Heart left ventricle (tissue), 16 donors: ENCODE results near the gene ASIC2. TPM values are rescaled to one million over a fixed set of nuclear protein-coding genes. Genes with fewer than 3 reads are reported as not detected.

Experiments used
- ATAC-seq, 4 donors: fragments of 200-7000 bp; cut with Tn5 transposase; one replicate each; pipeline ENCODE4 v1.9.1; 2020 to 2022; ENCODE audit warnings: moderate library complexity in 4 of 4, mild to moderate bottlenecking in 3 of 4, moderate number of reproducible peaks in 1 of 4
- DNase-seq, 5 donors: peaks; one replicate each; pipeline ENCODE4 v3.0.0-alpha.2; 2020
- H3K27ac ChIP-seq, 12 donors: fragments of 200-600 bp; sonication (generic) in 4 of 12; one replicate each; pipeline versions ENCODE4 v1.5.0 to v1.8.0; 2016 to 2022; ENCODE audit warnings: mild to moderate bottlenecking in 2 of 12
- H3K27me3 ChIP-seq, 9 donors: fragments of 200-600 bp; sonication (generic) in 2 of 9; one replicate each; pipeline versions ENCODE4 v1.5.1 to v1.8.0; 2016 to 2022; ENCODE audit warnings: mild to moderate bottlenecking in 3 of 9
- H3K36me3 ChIP-seq, 9 donors: fragments of 200-600 bp; sonication (generic) in 2 of 9; one replicate each; pipeline versions ENCODE4 v1.5.0 to v1.8.0; 2018 to 2022; ENCODE audit warnings: mild to moderate bottlenecking in 2 of 9
- H3K4me1 ChIP-seq, 12 donors: fragments of 200-600 bp; sonication (generic) in 4 of 12; one replicate each; pipeline versions ENCODE4 v1.5.0 to v1.8.0; 2016 to 2022; ENCODE audit warnings: mild to moderate bottlenecking in 3 of 12
- H3K4me3 ChIP-seq, 12 donors: fragments of 200-600 bp; sonication (generic) in 4 of 12; one replicate each; pipeline versions ENCODE4 v1.5.0 to v1.8.0; 2017 to 2022; ENCODE audit warnings: mild to moderate bottlenecking in 9 of 12, moderate library complexity in 4 of 12
- H3K9me3 ChIP-seq, 12 donors: fragments of 200-600 bp; sonication (generic) in 4 of 12; one replicate each; pipeline versions ENCODE4 v1.5.0 to v1.8.0; 2016 to 2022; ENCODE audit warnings: mild to moderate bottlenecking in 1 of 12
- CTCF ChIP-seq, 12 donors: fragments of 200-600 bp; sonication (generic) in 4 of 12; IDR thresholded peaks; one replicate each; pipeline versions ENCODE4 v1.5.0 to v1.8.0; 2018 to 2022; ENCODE audit warnings: antibody characterized with exemption in 12 of 12, mild to moderate bottlenecking in 5 of 12
- POLR2A ChIP-seq, 2 donors: fragments of 450-650 bp; IDR thresholded peaks; one replicate each; pipeline ENCODE4 v1.6.1; 2017; ENCODE audit warnings: antibody characterized with exemption in 2 of 2, mild to moderate bottlenecking in 2 of 2, moderate library complexity in 2 of 2
- WGBS, 4 donors: extraction: QIAGEN DNeasy Blood & Tissue Kit in 2 of 4; methylation state at CpG; one replicate each; pipeline versions ENCODE4 v1.1.5 to v1.1.7; 2013 to 2018; 5-methylcytosine and 5-hydroxymethylcytosine counted together
- intact Hi-C, 10 donors: fragments of 100-400 bp; cut with DNase I; formaldehyde crosslinking; loops; one replicate each; pipeline versions ENCODE4 v1.11.1 to v1.14.2; 2022
- polyA plus RNA-seq, 2 donors: library from polyadenylated mRNA; stranded (reverse); fragments of 200-250 nt; gene quantifications; one replicate each; pipeline ENCODE4 v1.2.3, GENCODE V29; 2013
- total RNA-seq, 9 donors: library from RNA; depleted of rRNA in 2 of 9; stranded (reverse); fragments of >200 nt in 2 of 9; fragmentation: NEBNext Ultra II Directional in 3 of 9; extraction: Animal tissue kit (Norgen Biotek cat#: 25700) in 3 of 9; gene quantifications; one replicate each; pipeline versions ENCODE4 v1.1.0 to v1.2.4, GENCODE V29; 2016 to 2023
- donor health status: ischemic (EF 13 %, LVEDD 7.1; RV severe dilation, severe dysfunction).
- donor health status: healthy with polysubstance abuse.
- donor health status: DM: no; HTN: yes; CAD: no.
- donor health status: DM: no; HTN: no; CAD: no.
- donor health status: ischemic (EF 25% LVEDD 6.9; RV normal size, moderate dysfunction).
- donor health status: ischemic (EF 25% LVEDD 5.7; RV mildly dilated, moderate dysfunction).
- donor health status: healthy.
- donor health status: DM: yes; HTN: yes; CAD: no.
- donor health status: ischemic (EF 35%, LVEDD 5.7; RV mildly dilated, moderate dysfunction).
- donor health status: nonischemic (EF 11% LVEDD 7.7; RV severe dilation, severe dysfunction).
- donor health status: DM: yes; HTN: yes; CAD: no.
- donor health status: PGD.
- donor health status: ischemic (EF 29% LVEDD 5.4; RV normal size, mild dysfunction).
- donor health status: nonischemic (EF 23%, LVEDD 6.1; RV moderate dilation, normal function).

The ASIC2 gene
- total and polyA plus RNA-seq, 11 donors = 1.1 TPM; not detected in 10

GRCh38 chr17:33322063-33322462 is 29.0 kb upstream of the ASIC2 start:
- no peak for TF ChIP-seq CTCF (IDR thresholded peaks at IDR 0.05)
- TF ChIP-seq POLR2A (IDR thresholded peaks at IDR 0.05) = no peak
- peaks cover 0 to 28% (median 6%) of the 10 kb centered on the region in 9 donors for H3K27me3 ChIP-seq
- ATAC-seq (no peak), DNase-seq (no peak)
- intact Hi-C loops = loop anchor here in 1 of 10 donors (10.0 kb wide), 1 partner anchor 217 kb away; no protein-coding TSS in a partner anchor
- no peak overlapping the region for H3K27ac ChIP-seq
- H3K4me1 ChIP-seq = no peaks in the 10 kb centered on the region
- H3K4me3 ChIP-seq = no peak overlapping the region
- WGBS, 4 donors = 55 to 69% (median 61%) methylated on average over 6 of the region's 6 CpGs
- H3K9me3 ChIP-seq = no peaks in the 10 kb centered on the region
- H3K36me3 ChIP-seq = no peaks in the 10 kb centered on the region

- H3K27me3 ChIP-seq = peaks cover 0 to 33% (median 7%) of the 10 kb centered on the region in 9 donors
- ATAC-seq = no peak
- H3K4me3 ChIP-seq = no peak overlapping the region
- intact Hi-C loops = no loop called here
- H3K9me3 ChIP-seq = no peaks in the 10 kb centered on the region
- TF ChIP-seq CTCF (IDR thresholded peaks at IDR 0.05) (no peak), POLR2A (IDR thresholded peaks at IDR 0.05) (no peak)
- H3K36me3 ChIP-seq = no peaks in the 10 kb centered on the region
- no peaks in the 10 kb centered on the region for H3K4me1 ChIP-seq
- no peak overlapping the region for H3K27ac ChIP-seq
- DNase-seq = no peak
- WGBS, 4 donors = 17 to 22% (median 19%) methylated on average over 3 of the region's 3 CpGs
These were observed 25.1 kb upstream of the ASIC2 start for GRCh38 chr17:33318241-33318640.

- ATAC-seq (no peak), DNase-seq (no peak)
- Histone ChIP-seq H3K9me3 (no peaks in the 10 kb centered on the region), H3K27me3 (peaks cover 0 to 45% (median 10%) of the 10 kb centered on the region in 9 donors), H3K4me1 (no peaks in the 10 kb centered on the region), H3K27ac (no peak overlapping the region), H3K4me3 (no peak overlapping the region), H3K36me3 (no peaks in the 10 kb centered on the region)
- intact Hi-C loops = no loop called here
- TF ChIP-seq CTCF (IDR thresholded peaks at IDR 0.05) = no peak
- WGBS, 4 donors = 71 to 81% (median 73%) methylated on average over 6 of the region's 6 CpGs
These were observed 23.7 kb upstream of the ASIC2 start for GRCh38 chr17:33316746-33317145.

GRCh38 chr17:33310296-33310695 is 17.2 kb upstream of the ASIC2 start:
- TF ChIP-seq CTCF (IDR thresholded peaks at IDR 0.05) (no peak), POLR2A (IDR thresholded peaks at IDR 0.05) (no peak)
- no peak overlapping the region for H3K27ac ChIP-seq

More at GRCh38 chr17:33310296-33310695, 17.2 kb upstream of the ASIC2 start:
- intact Hi-C loops = no loop called here
- ATAC-seq = no peak
- 40 to 43% (median 42%) methylated on average over 2 of the region's 2 CpGs for WGBS, 4 donors
- no peaks in the 10 kb centered on the region for H3K9me3 ChIP-seq
- no peak overlapping the region for H3K4me3 ChIP-seq
- no peaks in the 10 kb centered on the region for H3K4me1 ChIP-seq
- H3K36me3 ChIP-seq = no peaks in the 10 kb centered on the region
- no peak for DNase-seq
- H3K27me3 ChIP-seq = peaks cover 0 to 47% (median 12%) of the 10 kb centered on the region in 9 donors
